Pons (tissue), 1 donor: ENCODE measurements around the gene WFDC8.
"Not testable (repeated sequence)": the region's sequence is repeated elsewhere in the genome, so short reads cannot be mapped to it uniquely, and the experiment has no call there.

Experiments used
- DNase-seq: peaks from one replicate; pipeline ENCODE4 v3.0.0-alpha.2; 2016; ENCODE audit warnings: low spot score

Gene WFDC8

DNA sequence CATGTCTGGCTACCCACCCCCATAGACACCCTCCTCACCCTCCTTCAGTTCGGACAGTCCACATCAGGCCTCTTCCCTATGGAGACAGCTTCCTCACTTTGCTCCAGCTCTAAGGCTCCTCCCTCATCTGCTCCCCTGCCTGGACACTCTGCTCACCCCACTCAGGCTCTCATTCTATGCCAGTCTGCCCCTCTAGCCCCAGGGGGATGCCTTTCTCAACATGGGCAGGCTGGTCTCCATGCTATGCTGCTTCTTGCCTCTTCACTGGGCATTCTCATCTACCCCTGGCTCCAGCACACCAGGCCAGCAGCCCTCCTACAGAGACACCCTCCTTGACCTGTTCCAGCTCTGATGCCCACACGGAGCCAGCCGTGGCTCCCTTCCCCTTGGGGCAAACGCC lies at the start of gene WFDC8:
Gene WFDC8, minus strand, starts transcription at position 101 of the 400 bp plus-strand sequence. Its CDS starts 37 bp downstream, at position 64.
- no peak for DNase-seq

DNA sequence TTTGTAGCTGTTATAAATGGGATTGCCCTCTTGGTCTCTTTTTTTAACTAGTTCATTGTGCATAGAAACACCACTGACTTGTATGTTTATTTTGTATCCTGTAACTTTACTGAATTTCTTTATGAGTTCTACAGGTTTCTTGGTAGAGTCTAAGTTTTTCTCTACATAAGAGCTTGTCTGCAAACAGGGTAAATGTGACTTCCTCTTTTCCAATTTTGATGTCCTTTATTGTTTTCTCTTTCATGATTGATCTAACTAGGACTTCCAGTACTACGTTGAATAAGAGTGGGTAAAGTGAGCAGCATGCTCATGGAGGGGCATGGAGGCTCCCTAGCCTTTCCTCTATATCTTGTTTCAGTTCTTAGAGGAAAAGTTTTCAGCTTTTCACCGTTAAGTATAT lies 47.5 kb upstream of the WFDC8 start:
- no peak for DNase-seq

DNA sequence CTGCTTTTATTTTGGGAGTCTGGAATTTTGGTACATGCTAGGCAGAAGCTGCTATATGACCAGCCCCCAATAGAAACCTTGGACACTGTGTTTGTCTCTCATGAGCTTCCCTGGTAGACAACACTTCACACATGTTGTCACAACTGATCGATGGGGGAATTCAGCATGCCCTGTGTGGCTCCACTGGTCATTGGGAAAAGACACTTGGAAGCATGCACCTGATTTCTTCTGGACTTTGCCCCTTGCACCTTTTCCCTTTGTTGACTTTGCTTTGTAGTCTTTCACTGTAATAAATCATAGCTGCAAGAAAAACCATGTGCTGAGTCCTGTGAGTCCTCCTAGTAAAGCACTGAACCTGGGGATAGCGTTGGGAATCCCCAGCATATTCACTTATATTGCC lies 42.5 kb upstream of the WFDC8 start:
- no peak for DNase-seq

DNA sequence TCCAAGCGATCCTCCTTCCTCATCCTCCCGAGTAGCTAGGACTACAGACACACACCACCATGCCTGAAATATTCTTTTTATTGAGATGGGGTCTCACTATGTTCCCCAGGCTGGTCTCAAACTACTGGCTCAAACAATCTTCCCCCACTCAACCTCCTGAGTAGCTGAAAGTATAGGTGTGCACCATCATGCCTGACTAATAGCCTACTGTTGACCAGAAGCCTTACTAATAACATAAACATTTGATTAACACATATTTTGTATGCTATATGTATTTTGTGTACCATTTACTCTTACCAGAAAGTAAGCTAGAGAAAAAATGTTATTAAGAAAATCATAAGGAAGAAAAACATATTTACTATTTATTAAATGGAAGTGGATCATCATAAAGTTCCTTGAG lies 38.5 kb upstream of the WFDC8 start:
- no peak for DNase-seq

DNA sequence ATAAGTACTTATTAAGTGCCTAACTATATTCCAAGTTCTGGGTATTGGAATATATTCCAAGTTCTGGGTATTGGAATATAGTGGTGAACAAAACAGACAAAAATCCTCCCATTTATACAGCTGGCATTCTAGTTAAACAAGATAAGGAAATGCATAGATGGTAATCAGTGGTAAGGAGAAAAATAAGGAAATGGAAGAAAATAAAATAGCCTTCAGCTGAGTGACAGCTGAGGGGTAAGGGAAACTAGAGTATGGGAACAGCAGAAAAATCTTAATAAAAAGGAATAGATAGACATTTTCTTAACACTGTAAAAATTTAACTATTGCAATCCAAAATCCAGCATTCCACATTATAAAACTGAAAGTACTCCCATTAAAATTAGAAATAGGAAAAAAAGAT lies 33.2 kb upstream of the WFDC8 start:
- no peak for DNase-seq

DNA sequence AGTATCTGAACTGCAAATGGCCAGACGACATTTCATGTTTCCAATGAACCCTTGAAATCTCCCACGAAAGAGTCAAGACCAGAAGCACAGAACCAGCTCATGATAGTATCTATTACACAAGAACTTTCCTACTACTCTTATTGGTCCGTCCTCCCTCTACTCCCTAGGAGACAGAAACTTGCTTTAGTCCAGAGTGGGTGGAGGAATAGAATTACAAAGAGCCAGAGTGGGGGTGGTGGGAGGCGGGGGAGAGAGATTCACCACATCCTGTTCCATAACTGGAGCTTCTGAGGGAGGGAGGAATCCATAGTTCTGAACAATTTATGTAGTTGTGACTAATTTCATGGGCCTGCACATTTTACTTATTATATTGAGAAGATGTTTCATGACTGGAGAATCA lies 32.0 kb upstream of the WFDC8 start:
- no peak for DNase-seq

DNA sequence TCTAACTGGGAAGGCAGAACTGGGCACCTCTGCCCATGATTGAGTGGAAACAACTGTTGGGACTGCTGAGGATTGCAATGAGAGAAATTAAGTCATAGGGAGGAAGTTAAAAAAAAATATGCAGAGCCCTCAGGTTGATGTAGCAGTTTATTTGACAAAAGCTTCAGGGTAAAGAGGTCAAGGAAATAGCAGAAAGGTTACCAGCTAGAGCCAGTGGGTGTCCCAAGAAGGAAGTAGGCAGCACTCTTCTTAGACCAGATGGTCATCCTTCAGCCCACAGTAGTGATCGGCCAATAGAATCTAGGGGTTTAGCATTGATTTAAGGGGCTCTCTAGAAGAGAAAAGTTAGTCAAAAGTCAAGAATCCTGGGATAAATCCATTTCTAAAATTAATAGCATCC lies 28.7 kb upstream of the WFDC8 start:
- DNase-seq: no peak

DNA sequence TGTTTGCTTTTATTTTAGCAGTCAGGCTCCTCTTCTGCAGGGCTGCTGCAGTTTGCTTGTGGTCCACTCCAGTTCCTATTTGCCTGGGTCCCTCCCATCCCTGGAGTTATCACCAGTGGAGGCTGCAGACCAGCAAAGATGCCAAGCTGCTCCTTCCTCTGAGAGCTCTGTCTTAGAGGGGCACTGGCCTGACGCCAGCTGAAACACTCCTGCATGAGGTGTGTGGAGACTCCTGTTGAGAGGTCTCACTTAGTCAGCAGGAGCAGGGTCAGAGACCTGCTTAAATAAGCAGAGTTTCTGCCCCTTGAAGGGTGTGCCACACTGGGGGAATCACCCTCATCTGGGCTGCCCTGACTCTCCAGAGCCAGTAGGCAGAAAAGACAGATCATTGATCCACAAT lies 16.2 kb upstream of the WFDC8 start:
- DNase-seq: no peak

DNA sequence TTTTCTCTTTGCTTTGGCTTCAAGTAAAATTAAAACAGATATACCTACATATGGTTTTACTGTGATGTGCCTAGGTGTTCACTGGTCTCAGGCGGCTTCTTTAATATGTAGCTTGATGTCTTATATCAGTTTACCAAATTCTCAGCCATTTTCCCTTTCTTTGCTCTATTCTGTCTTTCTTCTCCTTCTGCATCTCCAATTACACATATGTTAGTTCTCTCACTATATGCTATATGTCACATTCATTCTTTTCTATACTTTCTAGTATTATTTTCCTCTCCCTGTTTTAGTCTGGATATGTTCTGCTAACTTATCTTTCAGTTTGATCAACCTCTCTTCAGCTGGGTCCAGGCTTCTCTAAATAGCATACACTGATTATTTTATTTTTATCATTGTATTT lies 14.4 kb upstream of the WFDC8 start:
- DNase-seq: no peak

DNA sequence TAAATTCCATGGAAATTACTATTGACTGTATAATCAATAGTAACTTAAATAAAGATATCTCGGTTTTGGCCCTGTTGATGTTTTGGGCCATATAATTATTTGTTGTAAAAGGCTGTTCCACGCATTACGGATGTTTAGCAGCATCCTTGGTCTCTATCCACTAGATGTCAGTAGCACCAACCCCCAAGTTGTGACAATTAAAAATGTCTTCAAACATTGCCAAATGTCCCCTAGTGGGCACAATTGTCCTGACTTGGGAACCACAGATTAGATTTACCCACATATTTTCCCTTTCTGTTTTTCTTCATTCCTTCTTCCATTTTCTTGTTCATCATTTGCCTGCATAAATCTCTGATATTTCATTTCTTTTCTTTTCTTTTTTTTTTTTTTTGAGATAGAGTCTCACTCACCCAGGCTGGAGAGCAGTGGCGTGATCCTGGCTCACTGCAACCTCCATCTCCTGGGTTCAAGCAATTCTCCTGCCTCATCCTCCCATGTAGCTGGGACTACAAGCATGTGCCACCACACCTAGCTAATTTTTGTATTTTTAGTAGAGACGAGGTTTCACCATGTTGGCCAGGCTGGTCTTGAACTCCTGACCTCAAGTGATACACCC lies 13.6 kb upstream of the WFDC8 start:
- DNase-seq: peak; percentile 32

DNA sequence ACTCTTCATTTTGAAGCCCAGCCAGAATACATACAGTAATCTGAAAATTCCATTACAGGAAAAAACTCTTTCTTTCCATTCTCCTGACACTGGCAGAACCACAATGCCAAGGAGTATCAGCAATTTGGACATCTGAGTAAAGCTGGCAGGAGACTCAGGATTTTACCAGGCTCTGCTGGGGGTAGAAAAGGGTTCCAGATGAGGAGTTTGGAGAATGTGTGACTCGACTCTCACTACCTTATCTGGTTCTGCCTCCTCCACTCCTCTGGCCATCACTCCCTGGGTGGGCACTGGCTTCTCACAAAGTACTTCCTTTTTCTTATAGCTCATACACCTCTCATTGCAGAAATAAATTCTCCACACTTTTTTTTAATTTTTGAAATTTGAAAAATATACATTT lies 10.6 kb upstream of the WFDC8 start:
- DNase-seq: no peak

DNA sequence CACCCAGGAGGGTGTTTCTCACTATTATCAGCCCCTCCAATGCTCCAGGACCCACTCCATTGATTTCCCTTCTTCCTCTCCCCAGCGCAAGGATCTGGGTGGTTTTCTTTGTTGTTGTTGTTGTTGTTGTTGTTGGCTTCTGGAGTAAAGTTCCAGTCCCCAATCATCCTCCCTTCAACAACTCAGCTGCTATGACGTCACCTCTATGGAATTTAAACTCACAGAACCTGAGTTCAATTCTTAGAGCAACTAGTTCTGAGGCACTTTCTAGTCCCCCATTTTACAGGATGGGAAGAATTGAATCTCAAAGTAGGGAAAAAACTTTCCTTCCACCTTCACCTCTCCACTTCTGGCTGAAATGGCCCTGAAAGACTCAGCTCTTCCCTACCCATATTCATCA lies 9.7 kb upstream of the WFDC8 start:
- DNase-seq: no peak

DNA sequence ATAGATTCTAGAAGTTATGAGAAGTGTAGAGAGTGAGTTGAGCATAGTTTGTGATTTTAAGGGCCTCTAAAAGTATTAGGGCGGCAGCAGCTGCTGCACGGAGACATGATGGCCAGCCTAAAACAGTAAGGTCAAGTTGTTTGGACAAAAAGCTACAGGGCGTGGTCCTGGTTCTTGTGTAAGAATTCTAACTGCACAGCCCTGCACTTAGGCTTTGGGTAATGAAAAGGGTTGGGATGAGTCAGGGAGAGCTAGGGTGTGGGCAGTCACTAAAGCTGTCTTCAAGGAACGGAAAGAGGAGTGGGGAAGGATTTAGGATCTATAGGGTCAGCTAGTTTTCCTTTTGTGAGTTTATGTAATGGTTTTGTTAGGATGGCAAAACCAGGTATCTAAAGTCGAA lies 6.9 kb upstream of the WFDC8 start:
- DNase-seq: not testable (repeated sequence)

DNA sequence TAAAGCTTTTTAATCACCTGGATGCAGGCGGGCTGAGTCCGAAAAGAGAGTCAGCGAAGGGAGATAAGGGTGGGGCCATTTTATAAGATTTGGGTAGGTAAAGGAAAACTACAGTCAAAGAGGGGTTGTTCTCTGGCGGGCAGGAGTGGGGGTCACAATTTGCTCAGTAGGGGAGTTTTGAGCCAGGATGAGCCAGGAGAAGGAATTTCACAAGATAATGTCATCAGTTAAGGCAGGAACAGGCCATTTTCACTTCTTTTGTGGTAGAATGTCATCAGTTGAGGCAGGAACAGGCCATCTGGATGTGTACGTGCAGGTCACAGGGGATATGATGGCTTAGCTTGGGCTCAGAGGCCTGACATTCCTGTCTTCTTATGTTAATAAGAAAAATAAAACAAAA lies 5.2 kb upstream of the WFDC8 start:
- not testable (repeated sequence) for DNase-seq

DNA sequence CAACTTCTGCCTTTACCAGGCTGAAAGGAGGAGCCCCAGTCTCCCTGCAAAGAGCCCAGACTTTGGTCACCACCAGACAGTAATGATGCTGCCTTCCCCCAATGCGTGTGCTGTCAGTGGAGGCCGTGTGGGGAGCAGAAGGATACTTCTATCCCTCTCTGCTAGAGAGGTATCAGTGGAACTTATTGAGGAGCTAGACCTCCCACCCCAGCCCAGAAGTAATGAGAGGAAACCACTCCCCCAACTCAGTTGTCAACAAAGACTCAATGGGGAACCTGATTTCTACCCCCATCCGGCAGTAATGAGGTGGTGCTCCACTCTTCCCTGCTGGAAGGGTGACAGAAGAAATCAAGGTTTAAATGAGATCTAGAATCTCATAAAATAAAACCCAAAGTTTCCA lies 4.4 kb upstream of the WFDC8 start:
- DNase-seq: no peak

DNA sequence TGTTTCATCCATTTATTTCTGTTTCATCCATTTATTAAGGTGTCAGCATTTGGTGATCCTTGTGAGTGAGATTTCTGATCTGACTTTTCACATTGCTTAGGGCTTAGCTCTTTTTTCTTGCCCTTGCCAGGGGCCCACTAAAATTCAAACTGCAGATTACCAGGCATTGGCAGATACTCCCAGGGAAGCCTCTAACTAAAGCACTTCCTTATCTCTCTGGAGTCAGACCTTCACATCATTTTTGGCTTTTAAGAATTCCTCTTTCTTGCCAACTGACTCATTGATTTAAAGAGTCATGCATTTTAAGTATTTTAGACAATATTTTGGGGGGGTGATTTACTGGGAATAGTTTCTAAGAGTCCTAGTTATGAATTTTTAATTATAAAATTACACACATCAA lies 2.6 kb upstream of the WFDC8 start:
- no peak for DNase-seq

DNA sequence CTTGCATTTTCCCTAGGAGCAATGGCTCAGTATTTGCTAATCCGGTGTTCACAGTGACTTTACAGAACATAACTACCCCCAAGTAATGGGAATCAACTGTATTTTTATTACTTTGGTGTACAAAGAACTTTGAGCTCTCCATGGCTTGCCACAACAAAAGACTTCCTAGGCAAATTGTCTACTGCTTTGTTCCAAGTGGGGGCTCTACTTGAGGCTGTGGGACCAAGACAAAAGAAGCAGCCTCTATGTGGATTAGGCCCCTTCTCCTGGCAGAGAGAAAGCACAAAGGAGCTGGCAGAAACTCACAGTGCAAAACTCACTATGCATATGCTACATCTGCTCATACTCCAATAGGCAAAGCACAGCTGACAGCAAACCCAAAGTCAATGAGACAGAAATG lies 853 bp downstream of the WFDC8 start:
- no peak for DNase-seq

DNA sequence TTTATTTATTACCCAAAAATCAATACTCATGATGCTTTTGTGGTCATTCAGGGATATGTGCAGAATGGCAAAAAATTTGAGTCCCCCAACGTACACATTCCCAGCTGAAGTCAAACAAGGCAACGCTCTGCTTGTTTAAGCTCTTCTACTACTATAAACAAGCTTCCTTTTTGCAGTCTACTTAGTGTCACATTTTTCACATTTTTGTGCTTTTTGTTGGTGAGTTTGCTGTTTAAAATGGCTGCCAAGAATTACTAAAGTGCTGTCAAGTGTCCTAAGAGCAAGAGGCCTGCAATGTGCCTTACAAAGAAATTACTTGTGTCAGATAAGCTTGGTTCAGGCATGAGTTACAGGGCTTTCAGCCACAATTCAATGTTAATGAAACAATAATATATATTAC lies 2.1 kb downstream of the WFDC8 start:
- DNase-seq: no peak

DNA sequence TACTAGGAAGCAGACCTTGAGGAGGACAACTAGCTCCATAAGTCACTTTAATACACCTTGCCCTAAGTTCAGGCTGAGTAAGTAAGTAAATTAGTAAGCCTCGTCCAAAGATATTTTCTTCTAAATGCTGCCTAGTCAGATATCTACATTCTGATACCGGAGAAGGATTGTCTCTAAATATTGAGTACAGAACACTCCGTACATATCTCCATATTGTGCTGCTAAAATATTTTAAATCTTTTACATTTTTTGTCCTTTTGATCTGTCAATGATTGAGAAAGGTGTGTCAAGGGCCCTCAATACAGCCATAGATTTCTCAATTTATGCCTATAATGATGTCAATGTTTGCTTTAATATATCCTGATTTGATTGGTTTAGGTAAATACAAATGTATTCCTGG lies 3.2 kb downstream of the WFDC8 start:
- DNase-seq: no peak

DNA sequence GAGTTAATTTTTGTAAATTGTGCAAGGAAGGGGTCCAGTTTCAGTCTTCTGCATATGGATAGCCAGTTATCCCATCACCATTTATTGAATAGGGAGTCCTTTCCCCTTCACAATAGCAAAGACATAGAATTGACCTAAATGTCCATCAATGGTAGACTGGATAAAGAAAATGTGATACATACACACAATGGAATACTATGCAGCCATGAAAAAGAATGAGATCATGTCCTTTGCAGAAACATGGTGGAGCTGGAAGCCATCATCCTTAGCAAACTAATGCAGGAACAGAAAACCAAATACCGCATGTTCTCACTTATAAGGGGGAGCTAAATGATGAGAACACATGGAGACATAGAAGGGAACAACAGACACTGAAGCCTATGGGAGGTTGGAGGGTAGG lies 9.4 kb downstream of the WFDC8 start:
- DNase-seq: not testable (repeated sequence)

DNA sequence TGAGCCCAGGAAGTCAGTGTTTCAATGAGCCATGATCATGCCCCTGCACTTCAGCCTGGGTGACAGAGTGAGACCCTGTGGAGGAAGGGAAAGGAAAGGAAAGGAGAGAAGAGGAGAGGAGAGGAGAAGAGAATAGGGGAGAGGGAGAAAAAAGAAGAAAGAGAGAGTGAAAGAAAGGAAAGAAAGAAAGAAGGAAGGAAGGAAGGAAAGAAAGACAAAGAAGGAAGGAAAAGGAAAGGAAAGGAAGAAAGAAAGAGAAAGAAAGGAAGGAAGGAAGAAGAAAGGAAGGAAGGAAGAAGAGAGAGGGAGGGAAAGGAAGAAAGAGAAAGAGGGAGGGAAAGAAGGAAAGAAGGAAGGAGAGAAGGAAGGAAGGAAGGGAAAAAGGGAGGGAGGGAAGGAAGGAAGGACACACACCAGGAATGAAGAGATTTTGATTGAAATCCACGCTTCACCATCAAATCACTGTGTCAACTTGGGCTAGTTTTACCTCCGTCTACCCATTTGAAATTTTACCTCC lies 14.3 kb downstream of the WFDC8 start:
- no peak for DNase-seq

DNA sequence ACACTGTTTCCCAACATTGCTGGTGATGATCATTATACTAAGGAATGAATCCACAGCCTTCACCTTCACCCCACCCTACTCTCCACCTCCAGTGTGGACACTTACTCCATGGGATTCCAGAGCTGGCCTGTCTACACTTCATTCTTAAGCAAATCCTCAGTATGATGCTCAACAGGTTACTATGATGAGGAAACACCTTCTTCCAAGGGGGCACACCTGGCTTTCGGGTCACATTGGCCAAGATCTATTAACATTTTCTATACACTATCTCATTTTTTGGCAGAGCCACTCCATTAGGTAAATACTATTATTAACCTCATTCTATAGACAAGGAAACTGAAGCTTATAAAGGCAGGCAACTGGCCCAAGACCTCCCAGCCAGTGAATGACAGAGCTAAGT lies 23.9 kb downstream of the WFDC8 start:
- DNase-seq: no peak

DNA sequence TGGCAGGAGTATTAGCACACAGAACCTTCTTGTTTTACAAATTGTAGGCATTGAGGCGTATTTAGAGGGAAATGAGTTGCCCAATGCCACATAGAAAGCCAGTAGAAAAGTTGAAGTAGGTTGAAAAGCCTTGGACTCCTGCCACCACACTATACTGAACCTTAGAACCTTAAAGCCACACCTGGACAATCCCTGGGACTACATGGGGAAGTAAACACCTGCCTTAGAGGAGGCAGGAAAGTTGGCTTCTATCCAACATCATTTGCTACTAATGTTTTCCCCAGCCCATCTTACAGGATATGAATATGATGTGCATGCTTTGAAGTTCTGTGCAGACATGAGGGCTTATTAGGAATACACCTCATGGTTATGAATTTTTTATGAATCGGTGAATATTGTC lies 26.6 kb downstream of the WFDC8 start:
- no peak for DNase-seq

DNA sequence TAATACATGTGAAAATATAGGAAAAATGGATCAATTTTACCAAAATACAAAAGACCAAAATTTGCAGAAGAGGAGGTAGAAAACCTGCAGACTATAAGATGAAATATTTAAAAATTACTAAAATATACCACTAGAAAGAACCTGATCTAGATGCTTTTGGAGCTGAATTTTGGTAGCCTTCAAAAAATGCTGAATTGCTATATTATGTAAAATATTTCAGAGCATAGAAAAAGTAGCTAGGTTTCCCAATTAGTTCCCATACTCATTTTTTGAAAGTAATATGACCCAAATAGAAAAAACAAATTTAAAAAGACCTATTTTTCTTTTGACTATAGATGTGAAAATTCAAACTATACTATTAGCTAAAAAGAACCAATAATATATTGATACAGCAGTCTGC lies 28.3 kb downstream of the WFDC8 start:
- no peak for DNase-seq

DNA sequence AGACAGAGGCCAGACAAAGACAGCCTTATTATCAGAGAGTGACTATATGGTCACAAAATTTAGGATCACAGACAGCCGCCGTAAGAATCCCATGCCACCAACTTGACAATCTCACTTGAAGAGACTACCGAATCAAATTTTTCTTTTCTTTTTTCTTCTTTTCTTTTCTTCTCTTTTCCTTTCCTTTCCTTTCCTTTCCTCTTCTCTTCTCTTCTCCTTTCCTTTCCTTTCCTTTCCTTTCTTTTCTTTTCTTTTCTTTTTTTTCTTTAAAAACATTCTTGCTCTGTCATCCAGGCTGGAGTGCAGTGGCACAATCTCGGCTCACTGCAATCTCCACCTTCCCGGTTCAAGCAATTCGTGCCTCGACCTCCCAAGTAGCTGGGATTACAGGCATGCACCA lies 30.7 kb downstream of the WFDC8 start:
- DNase-seq: no peak
